Choroid plexus epithelial cell (primary cell): ENCODE results near the gene MSX1.
A peak's percentile ranks its signal among the peaks of the same experiment; 100 is the strongest.

Source experiments
- DNase-seq: peaks from one replicate; pipeline ENCODE4 v3.0.0-alpha.2; 2010; ENCODE audit warnings: low read depth
- H3K4me3 ChIP-seq: 2 replicates; pipeline ENCODE4 v1.5.1; 2011; ENCODE audit warnings: low read depth, mild to moderate bottlenecking, control low read depth, low read length, moderate library complexity
- TF ChIP-seq, protein P1 (sequence below): conservative IDR thresholded peaks from 2 replicates; pipeline ENCODE4 v1.5.1; 2011; ENCODE audit warnings: low read depth, mild to moderate bottlenecking, control low read depth, inconsistent platforms, low read length, moderate library complexity

Gene MSX1

DNA sequence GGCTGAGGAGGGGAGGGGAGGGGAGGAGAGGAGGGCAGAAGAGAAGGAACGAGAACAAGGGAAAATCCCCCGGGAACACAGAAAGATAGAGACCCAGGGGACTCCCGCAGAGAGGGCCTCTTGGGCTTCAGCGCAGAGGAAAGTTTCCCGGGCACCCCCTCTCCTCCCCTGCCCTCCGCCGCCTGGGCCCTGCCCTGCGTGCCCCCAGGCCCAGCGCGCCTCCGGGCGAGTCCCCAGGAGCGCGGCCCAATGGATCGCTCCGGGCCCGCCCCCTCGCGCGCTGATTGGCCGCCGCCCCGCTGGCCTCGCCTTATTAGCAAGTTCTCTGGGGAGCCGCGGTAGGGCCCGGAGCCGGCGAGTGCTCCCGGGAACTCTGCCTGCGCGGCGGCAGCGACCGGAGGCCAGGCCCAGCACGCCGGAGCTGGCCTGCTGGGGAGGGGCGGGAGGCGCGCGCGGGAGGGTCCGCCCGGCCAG lies at the start of gene MSX1:
MSX1 (plus strand) TSS at position 341 of the 474 bp plus-strand sequence. CDS start 235 bp downstream, outside the sequence.
- peak; percentile 88 for DNase-seq
- TF ChIP-seq, protein P1, sequence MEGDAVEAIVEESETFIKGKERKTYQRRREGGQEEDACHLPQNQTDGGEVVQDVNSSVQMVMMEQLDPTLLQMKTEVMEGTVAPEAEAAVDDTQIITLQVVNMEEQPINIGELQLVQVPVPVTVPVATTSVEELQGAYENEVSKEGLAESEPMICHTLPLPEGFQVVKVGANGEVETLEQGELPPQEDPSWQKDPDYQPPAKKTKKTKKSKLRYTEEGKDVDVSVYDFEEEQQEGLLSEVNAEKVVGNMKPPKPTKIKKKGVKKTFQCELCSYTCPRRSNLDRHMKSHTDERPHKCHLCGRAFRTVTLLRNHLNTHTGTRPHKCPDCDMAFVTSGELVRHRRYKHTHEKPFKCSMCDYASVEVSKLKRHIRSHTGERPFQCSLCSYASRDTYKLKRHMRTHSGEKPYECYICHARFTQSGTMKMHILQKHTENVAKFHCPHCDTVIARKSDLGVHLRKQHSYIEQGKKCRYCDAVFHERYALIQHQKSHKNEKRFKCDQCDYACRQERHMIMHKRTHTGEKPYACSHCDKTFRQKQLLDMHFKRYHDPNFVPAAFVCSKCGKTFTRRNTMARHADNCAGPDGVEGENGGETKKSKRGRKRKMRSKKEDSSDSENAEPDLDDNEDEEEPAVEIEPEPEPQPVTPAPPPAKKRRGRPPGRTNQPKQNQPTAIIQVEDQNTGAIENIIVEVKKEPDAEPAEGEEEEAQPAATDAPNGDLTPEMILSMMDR: no peak
- H3K4me3 ChIP-seq: peak within 1 kb of the TSS; percentile 73

- no peak for DNase-seq
- no peak overlapping the region for H3K4me3 ChIP-seq
- TF ChIP-seq, protein P1: no peak
Observed at GRCh38 chr4:4810092-4810774, 49.2 kb upstream of the MSX1 start.

DNA sequence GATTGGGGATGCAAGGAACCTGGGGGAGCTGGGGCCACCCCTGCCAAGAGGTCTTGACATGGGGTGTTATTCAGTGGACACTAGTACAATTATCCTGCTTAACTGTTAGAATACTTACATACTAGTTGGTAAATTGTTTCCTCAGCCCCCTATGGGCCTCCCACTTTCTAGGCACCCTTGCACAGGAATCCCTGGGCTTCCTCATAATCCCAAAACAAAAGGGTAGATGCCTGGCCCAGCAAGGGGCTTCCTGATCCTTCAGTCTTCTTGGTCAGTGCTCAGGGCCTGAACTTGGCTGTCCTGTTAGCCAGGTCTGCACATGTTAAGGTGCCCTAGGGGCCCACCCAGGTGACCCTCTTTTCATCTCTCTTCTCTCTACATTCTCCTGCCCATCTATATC lies 48.7 kb upstream of the MSX1 start:
- TF ChIP-seq, protein P1: no peak
- DNase-seq: no peak
- H3K4me3 ChIP-seq: no peak overlapping the region

GRCh38 chr4:4812145-4812794 lies 47.2 kb upstream of the MSX1 start:
- DNase-seq: no peak
- no peak overlapping the region for H3K4me3 ChIP-seq
- TF ChIP-seq, protein P1: no peak

DNA sequence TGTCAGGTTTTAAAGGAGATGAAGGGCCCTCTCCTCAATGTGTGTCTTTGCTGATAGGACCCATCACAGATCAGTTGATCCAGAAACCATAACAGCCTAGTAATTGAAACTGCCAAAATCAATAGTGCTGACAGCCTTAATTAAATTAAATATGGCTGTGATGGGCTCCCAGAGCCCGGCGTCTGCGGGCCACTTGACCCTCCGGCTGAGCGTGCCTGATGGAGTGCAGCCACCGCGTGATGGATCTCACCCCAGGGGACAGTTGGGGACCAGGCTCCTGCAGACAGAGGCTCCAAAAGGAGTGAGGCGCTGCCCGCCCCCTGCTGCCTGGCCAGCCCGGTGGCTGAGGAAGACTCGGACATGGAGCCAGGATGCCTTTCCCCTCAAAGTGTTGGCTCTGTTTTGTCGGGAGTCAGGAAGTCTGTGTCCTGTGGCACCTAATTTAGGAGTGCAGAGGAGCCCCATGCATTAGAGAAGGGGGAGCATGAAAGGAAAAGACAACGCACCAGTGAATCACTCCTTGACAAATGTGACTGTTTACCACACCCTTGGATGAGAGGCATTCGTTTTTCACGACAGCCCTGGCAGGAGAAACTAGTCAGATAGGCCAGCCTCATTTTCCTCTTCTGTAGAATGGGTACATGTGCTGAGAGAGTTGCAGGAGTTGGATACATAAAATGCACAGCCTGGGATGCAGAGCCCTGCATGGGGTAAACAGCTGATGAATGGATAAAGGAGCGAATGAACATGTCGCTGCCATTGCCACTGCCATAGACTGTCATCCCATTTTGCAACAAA lies 40.9 kb upstream of the MSX1 start:
- DNase-seq: no peak

DNA sequence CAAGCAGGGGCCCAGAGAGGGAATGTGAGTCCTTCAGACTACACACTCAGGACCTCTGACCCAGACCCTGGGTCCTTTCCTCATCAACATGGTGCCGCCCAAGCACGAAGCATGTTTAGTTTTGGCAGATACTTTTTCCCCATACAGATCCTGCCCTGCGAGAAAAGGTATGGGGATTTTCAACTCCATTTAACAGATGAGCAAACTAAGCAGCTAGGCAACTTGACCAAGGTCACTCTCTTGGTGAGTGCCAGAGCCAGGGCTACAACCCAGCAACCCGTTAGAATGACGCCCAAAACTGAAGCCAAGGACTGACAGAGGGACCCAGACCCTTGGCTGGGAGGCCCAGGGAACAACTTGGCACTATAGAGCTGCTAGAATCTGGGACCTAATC lies 40.3 kb upstream of the MSX1 start:
- DNase-seq: no peak
- no peak overlapping the region for H3K4me3 ChIP-seq
- TF ChIP-seq, protein P1: no peak

More for the DNA sequence above, 40.9 kb upstream of the MSX1 start:
- H3K4me3 ChIP-seq: no peak overlapping the region
- TF ChIP-seq, protein P1: no peak
